Measurements from ENCODE around the gene KCNK17. TPM values are rescaled to one million over a fixed set of nuclear protein-coding genes. Genes with fewer than 3 reads are reported as not detected.
A peak's percentile ranks its signal among the peaks of the same experiment; 100 is the strongest.

Gene KCNK17
- total RNA-seq, 1 experiment from 2014 or later = not detected

DNA sequence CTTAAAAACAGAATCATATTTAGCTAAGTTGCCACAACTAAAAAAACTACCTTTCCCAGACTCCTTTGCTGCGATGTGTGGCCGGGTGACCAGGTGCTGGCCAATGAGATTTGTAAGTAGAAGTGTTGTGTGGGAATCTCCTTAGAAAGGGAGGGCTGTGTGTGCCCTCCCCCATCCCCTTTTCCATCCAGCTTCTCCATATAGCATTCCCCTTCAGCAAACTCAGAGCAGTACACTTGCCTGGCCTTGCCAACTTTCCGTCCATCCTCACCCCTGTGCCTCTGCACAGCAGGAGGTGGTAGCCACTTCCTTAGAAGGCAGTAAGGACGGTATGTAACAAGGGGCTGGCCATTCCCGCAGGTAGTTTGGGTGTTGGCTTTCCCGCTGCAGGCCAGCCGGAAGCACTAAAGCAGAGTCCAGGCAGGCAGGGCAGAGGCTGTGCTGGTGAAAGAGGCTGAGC, 30.6 kb upstream of the KCNK17 start:
- H3K79me2 ChIP-seq (ENCODE audit: insufficient read depth, low read length) = no peaks in the 10 kb centered on the region
- no peaks in the 10 kb centered on the region for H3K9me2 ChIP-seq (ENCODE audit: insufficient read depth)
- RAD21 ChIA-PET (ENCODE audit: low non-redundant PET in 1 of 2, low total read pairs in 2 of 2, uncharacterized antibody in 2 of 2, unreplicated experiment in 2 of 2) = no interaction called here
- POLR2A ChIA-PET = no interaction called here
- DNase-seq (ENCODE audit: low read depth, low spot score) (peak; percentile 3), ATAC-seq (0 out of 2 replicates have a peak, but pooled peaks have one; percentile 46)
- H3K4me2 ChIP-seq (ENCODE audit: low read length) = no peak overlapping the region
- intact Hi-C loops (cut with micrococcal nuclease) = loop anchor here (5.0 to 10.0 kb wide), 3 partner anchors 962 to 1722 kb away; no protein-coding TSS in a partner anchor
- CTCF ChIA-PET = no interaction called here
- H3K27me3 ChIP-seq (ENCODE audit: insufficient read depth, low read length) = peaks cover 16% of the 10 kb centered on the region; the same call in 1 of the 2 replicates
- H3K9me3 ChIP-seq (ENCODE audit: control insufficient read depth in 1 of 2, insufficient read depth in 1 of 2, low read depth in 1 of 2, low read length in 2 of 2) = no peaks in the 10 kb centered on the region
- no peaks in the 10 kb centered on the region for H4K20me1 ChIP-seq (ENCODE audit: insufficient read depth)
- no peaks in the 10 kb centered on the region for H3K36me3 ChIP-seq (ENCODE audit: control insufficient read depth in 1 of 2, insufficient read depth in 2 of 2, low read length in 2 of 2)
- BruUV-seq (replicated peaks) = no TSS peak
- no peak overlapping the region for H3K27ac ChIP-seq (ENCODE audit: low read depth, low read length)
- no peaks in the 10 kb centered on the region for H3K4me1 ChIP-seq (ENCODE audit: control insufficient read depth in 1 of 2, insufficient read depth in 2 of 2, low read length in 2 of 2)
- TF ChIP-seq, protein P1, sequence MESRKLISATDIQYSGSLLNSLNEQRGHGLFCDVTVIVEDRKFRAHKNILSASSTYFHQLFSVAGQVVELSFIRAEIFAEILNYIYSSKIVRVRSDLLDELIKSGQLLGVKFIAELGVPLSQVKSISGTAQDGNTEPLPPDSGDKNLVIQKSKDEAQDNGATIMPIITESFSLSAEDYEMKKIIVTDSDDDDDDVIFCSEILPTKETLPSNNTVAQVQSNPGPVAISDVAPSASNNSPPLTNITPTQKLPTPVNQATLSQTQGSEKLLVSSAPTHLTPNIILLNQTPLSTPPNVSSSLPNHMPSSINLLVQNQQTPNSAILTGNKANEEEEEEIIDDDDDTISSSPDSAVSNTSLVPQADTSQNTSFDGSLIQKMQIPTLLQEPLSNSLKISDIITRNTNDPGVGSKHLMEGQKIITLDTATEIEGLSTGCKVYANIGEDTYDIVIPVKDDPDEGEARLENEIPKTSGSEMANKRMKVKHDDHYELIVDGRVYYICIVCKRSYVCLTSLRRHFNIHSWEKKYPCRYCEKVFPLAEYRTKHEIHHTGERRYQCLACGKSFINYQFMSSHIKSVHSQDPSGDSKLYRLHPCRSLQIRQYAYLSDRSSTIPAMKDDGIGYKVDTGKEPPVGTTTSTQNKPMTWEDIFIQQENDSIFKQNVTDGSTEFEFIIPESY (IDR thresholded peaks at IDR 0.05; ENCODE audit: extremely low read depth, insufficient replicate concordance, low read length) = no peak
- TF ChIP-seq SIN3A (IDR thresholded peaks at IDR 0.05; ENCODE audit: low read depth) = no peak
- TF ChIP-seq, protein P2, sequence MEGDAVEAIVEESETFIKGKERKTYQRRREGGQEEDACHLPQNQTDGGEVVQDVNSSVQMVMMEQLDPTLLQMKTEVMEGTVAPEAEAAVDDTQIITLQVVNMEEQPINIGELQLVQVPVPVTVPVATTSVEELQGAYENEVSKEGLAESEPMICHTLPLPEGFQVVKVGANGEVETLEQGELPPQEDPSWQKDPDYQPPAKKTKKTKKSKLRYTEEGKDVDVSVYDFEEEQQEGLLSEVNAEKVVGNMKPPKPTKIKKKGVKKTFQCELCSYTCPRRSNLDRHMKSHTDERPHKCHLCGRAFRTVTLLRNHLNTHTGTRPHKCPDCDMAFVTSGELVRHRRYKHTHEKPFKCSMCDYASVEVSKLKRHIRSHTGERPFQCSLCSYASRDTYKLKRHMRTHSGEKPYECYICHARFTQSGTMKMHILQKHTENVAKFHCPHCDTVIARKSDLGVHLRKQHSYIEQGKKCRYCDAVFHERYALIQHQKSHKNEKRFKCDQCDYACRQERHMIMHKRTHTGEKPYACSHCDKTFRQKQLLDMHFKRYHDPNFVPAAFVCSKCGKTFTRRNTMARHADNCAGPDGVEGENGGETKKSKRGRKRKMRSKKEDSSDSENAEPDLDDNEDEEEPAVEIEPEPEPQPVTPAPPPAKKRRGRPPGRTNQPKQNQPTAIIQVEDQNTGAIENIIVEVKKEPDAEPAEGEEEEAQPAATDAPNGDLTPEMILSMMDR (IDR thresholded peaks at IDR 0.05 in 2 of 3, conservative IDR thresholded peaks at IDR 0.05 in 1 of 3; ENCODE audit: borderline replicate concordance in 1 of 3, insufficient read depth in 1 of 3, low read depth in 2 of 3, low read length in 2 of 3) = no peak
- no peak for TF ChIP-seq RAD21 (IDR thresholded peaks at IDR 0.05; ENCODE audit: low read depth)
- TF ChIP-seq, protein P3, sequence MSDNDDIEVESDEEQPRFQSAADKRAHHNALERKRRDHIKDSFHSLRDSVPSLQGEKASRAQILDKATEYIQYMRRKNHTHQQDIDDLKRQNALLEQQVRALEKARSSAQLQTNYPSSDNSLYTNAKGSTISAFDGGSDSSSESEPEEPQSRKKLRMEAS (IDR thresholded peaks at IDR 0.05) = no peak
- TF ChIP-seq, protein P4, sequence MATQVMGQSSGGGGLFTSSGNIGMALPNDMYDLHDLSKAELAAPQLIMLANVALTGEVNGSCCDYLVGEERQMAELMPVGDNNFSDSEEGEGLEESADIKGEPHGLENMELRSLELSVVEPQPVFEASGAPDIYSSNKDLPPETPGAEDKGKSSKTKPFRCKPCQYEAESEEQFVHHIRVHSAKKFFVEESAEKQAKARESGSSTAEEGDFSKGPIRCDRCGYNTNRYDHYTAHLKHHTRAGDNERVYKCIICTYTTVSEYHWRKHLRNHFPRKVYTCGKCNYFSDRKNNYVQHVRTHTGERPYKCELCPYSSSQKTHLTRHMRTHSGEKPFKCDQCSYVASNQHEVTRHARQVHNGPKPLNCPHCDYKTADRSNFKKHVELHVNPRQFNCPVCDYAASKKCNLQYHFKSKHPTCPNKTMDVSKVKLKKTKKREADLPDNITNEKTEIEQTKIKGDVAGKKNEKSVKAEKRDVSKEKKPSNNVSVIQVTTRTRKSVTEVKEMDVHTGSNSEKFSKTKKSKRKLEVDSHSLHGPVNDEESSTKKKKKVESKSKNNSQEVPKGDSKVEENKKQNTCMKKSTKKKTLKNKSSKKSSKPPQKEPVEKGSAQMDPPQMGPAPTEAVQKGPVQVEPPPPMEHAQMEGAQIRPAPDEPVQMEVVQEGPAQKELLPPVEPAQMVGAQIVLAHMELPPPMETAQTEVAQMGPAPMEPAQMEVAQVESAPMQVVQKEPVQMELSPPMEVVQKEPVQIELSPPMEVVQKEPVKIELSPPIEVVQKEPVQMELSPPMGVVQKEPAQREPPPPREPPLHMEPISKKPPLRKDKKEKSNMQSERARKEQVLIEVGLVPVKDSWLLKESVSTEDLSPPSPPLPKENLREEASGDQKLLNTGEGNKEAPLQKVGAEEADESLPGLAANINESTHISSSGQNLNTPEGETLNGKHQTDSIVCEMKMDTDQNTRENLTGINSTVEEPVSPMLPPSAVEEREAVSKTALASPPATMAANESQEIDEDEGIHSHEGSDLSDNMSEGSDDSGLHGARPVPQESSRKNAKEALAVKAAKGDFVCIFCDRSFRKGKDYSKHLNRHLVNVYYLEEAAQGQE (IDR thresholded peaks at IDR 0.05; ENCODE audit: low read depth) = no peak
- TF ChIP-seq CEBPB (IDR thresholded peaks at IDR 0.05; ENCODE audit: low read depth) = no peak
- TF ChIP-seq EZH2phosphoT487 (IDR thresholded peaks at IDR 0.05; ENCODE audit: borderline replicate concordance) = no peak
- TF ChIP-seq ZNF274 (IDR thresholded peaks at IDR 0.05; ENCODE audit: low read depth, low read length) = no peak
- TF ChIP-seq CBX3 (IDR thresholded peaks at IDR 0.05; ENCODE audit: low read depth) = no peak
- no peak for TF ChIP-seq POLR2AphosphoS5 (IDR thresholded peaks at IDR 0.05; ENCODE audit: low read depth, low read length)
- TF ChIP-seq, protein P5, sequence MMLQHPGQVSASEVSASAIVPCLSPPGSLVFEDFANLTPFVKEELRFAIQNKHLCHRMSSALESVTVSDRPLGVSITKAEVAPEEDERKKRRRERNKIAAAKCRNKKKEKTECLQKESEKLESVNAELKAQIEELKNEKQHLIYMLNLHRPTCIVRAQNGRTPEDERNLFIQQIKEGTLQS (IDR thresholded peaks at IDR 0.05) = no peak
- TF ChIP-seq ZFX (IDR thresholded peaks at IDR 0.05) = no peak
- H3K4me3 ChIP-seq (replicated peaks in 1 of 2; ENCODE audit: low read depth in 1 of 2, low read length in 2 of 2) = no peak overlapping the region
- no peak overlapping the region for H3K9ac ChIP-seq (ENCODE audit: low read length)
- H2AFZ ChIP-seq (ENCODE audit: low read depth, low read length, poor library complexity, severe bottlenecking) = no peak overlapping the region
